ENCODE data around the gene THBS1. TPM values are rescaled to one million over a fixed set of nuclear protein-coding genes. Genes with fewer than 3 reads are reported as not detected.

The THBS1 gene
- total RNA-seq, 2 donors from 2014 or later: 13.9 to 16.5 TPM

GRCh38 chr15:39629906-39630305 lies 49.0 kb downstream of the THBS1 start:
- peaks cover 14% of the 10 kb centered on the region for H3K9me3 Mint-ChIP-seq
- H3K4me1 Mint-ChIP-seq: peaks cover 8% of the 10 kb centered on the region
- Histone ChIP-seq H3K36me3 (ENCODE audit: control insufficient read depth, insufficient read depth, low read length) (no peaks in the 10 kb centered on the region), H3K27ac (ENCODE audit: low read depth, low read length) (no peak overlapping the region), H3K9ac (ENCODE audit: extremely low read depth, low read length, poor library complexity, severe bottlenecking) (no peak overlapping the region), H3K9me3 (ENCODE audit: control insufficient read depth, low read length) (peaks cover 16% of the 10 kb centered on the region), H3K4me1 (ENCODE audit: control insufficient read depth, insufficient read depth, low read length) (no peaks in the 10 kb centered on the region), H3K4me3 (ENCODE audit: low read length) (no peak overlapping the region), H3K27me3 (ENCODE audit: control insufficient read depth, insufficient read depth, low read length, poor library complexity, severe bottlenecking) (no peaks in the 10 kb centered on the region)
- no peaks in the 10 kb centered on the region for H3K36me3 Mint-ChIP-seq (ENCODE audit: low read depth)
- H3K27me3 Mint-ChIP-seq (ENCODE audit: insufficient read depth): no peaks in the 10 kb centered on the region
- no peak overlapping the region for H3K27ac Mint-ChIP-seq
- H3K4me3 Mint-ChIP-seq: no peak overlapping the region
- WGBS, 2 experiments (ENCODE audit: insufficient coverage in 1 of 2, insufficient read length in 1 of 2): 83 to 86% methylated on average over 1 to 3 of the region's 3 CpGs
- TF ChIP-seq, protein P1, sequence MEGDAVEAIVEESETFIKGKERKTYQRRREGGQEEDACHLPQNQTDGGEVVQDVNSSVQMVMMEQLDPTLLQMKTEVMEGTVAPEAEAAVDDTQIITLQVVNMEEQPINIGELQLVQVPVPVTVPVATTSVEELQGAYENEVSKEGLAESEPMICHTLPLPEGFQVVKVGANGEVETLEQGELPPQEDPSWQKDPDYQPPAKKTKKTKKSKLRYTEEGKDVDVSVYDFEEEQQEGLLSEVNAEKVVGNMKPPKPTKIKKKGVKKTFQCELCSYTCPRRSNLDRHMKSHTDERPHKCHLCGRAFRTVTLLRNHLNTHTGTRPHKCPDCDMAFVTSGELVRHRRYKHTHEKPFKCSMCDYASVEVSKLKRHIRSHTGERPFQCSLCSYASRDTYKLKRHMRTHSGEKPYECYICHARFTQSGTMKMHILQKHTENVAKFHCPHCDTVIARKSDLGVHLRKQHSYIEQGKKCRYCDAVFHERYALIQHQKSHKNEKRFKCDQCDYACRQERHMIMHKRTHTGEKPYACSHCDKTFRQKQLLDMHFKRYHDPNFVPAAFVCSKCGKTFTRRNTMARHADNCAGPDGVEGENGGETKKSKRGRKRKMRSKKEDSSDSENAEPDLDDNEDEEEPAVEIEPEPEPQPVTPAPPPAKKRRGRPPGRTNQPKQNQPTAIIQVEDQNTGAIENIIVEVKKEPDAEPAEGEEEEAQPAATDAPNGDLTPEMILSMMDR (conservative IDR thresholded peaks at IDR 0.05): no peak
- no peak for DNase-seq

GRCh38 chr15:39631357-39631756 lies 50.5 kb downstream of the THBS1 start:
- no peak for DNase-seq
- no peak overlapping the region for H3K27ac ChIP-seq (ENCODE audit: low read depth, low read length)
- no peaks in the 10 kb centered on the region for H3K36me3 Mint-ChIP-seq (ENCODE audit: low read depth)

DNA sequence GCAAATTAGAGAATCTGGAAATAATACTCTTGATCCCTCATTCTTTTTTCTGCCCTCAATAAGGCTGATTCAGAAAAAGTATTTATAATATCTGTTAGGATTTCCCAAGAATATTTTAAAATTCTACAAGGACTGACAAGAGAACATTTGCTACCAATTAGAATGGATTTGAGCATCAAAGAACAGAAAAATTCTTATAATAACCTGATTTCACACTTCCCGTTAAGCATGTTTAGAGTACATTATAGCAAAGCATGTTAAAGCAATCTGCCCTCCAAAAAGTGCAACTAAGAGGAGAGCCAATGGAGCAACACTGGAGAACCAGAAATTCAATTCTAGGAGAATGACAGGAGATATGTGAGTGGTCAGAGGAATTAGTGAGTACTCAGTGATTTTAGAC lies 57.2 kb downstream of the THBS1 start:
- Histone ChIP-seq H3K9me3 (ENCODE audit: control insufficient read depth, low read length) (no peaks in the 10 kb centered on the region), H3K36me3 (ENCODE audit: control insufficient read depth, insufficient read depth, low read length) (no peaks in the 10 kb centered on the region), H3K4me3 (ENCODE audit: low read length) (no peak overlapping the region), H3K9ac (ENCODE audit: extremely low read depth, low read length, poor library complexity, severe bottlenecking) (no peak overlapping the region), H3K4me1 (ENCODE audit: control insufficient read depth, insufficient read depth, low read length) (no peaks in the 10 kb centered on the region), H3K27me3 (ENCODE audit: control insufficient read depth, insufficient read depth, low read length, poor library complexity, severe bottlenecking) (no peaks in the 10 kb centered on the region), H3K27ac (ENCODE audit: low read depth, low read length) (no peak overlapping the region)
- no peak overlapping the region for H3K27ac Mint-ChIP-seq
- no peaks in the 10 kb centered on the region for H3K36me3 Mint-ChIP-seq (ENCODE audit: low read depth)
- H3K4me1 Mint-ChIP-seq: no peaks in the 10 kb centered on the region
- H3K4me3 Mint-ChIP-seq: no peak overlapping the region
- 90 to 100% methylated on average over 1 of the region's 1 CpG for WGBS, 2 experiments (ENCODE audit: insufficient coverage in 1 of 2, insufficient read length in 1 of 2)
- TF ChIP-seq, protein P1 (conservative IDR thresholded peaks at IDR 0.05): no peak
- DNase-seq: no peak
- no peaks in the 10 kb centered on the region for H3K9me3 Mint-ChIP-seq
- no peaks in the 10 kb centered on the region for H3K27me3 Mint-ChIP-seq (ENCODE audit: insufficient read depth)

More at GRCh38 chr15:39631357-39631756, 50.5 kb downstream of the THBS1 start:
- Histone ChIP-seq H3K9me3 (ENCODE audit: control insufficient read depth, low read length) (peaks cover 8% of the 10 kb centered on the region), H3K4me3 (ENCODE audit: low read length) (no peak overlapping the region), H3K27me3 (ENCODE audit: control insufficient read depth, insufficient read depth, low read length, poor library complexity, severe bottlenecking) (no peaks in the 10 kb centered on the region), H3K4me1 (ENCODE audit: control insufficient read depth, insufficient read depth, low read length) (no peaks in the 10 kb centered on the region), H3K9ac (ENCODE audit: extremely low read depth, low read length, poor library complexity, severe bottlenecking) (no peak overlapping the region), H3K36me3 (ENCODE audit: control insufficient read depth, insufficient read depth, low read length) (no peaks in the 10 kb centered on the region)
- H3K27ac Mint-ChIP-seq: no peak overlapping the region
- H3K27me3 Mint-ChIP-seq (ENCODE audit: insufficient read depth): no peaks in the 10 kb centered on the region
- TF ChIP-seq, protein P1 (conservative IDR thresholded peaks at IDR 0.05): peak; percentile 33
- 94% methylated on average over 3 of the region's 3 CpGs; no CpG with 5 or more reads in 1 of the 2 experiments for WGBS, 2 experiments (ENCODE audit: insufficient coverage in 1 of 2, insufficient read length in 1 of 2)
- H3K4me3 Mint-ChIP-seq: no peak overlapping the region
- H3K9me3 Mint-ChIP-seq: peaks cover 5% of the 10 kb centered on the region
- peaks cover 4% of the 10 kb centered on the region for H3K4me1 Mint-ChIP-seq
